ENCODE data around the gene SLC6A6. TPM values are rescaled to one million over a fixed set of nuclear protein-coding genes. Genes with fewer than 3 reads are reported as not detected.
A peak's percentile ranks its signal among the peaks of the same experiment; 100 is the strongest.

The SLC6A6 gene
- total and polyA plus RNA-seq, 2 donors from 2014 or later = 7.1 to 64.0 TPM

DNA sequence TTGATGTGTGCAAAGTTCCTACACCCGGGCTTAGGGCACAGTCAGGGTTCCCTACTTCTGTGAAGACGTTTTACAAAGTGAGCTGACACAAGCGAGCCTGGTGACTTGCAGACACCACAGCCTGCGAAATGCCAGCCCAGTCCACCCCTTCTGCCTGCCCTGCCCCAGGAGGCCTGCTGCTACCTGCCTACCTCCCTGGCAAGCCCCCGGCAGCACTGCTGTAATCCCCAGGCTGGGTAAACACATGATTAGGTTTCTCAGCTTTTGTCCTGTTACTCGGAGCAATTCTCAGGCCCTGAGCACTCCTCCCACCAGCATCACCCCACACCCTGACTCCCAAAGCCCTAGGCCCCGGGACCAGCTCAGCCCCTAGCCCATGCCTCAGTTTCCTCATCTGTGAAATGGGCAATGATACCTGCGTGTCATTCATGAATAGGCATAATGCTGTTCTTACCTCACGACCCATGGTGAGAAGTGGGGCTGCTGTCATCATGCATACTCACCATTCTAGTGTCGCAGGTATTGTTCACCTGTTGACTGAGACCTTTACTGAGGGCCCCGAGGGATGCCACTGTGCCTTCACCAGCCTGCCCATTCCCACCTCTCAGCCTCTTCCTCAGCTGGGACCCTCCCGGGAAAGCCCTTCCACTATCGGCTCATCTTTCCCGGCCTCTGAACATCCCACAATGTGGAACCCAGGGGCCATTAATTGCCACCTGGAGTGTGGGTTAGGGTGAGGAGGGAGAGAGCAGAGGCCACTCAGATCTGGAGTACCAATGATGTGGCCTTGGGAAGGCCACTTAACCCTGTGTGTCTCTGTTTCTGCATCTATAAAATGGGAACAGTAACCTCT is 31.5 kb upstream of the SLC6A6 start:
- Histone ChIP-seq H3K36me3 (ENCODE audit: control insufficient read depth in 2 of 3, insufficient read depth in 3 of 3, low read length in 3 of 3) (no peaks in the 10 kb centered on the region), H3K27ac (ENCODE audit: low read depth in 2 of 2, low read length in 2 of 2) (no peak overlapping the region), H3K27me3 (ENCODE audit: control insufficient read depth, insufficient read depth, low read length) (no peaks in the 10 kb centered on the region), H3K9ac (ENCODE audit: low read length in 3 of 3) (no peak overlapping the region), H3K4me3 (ENCODE audit: low read length in 3 of 3) (no peak overlapping the region), H3K4me1 (ENCODE audit: control insufficient read depth in 2 of 3, insufficient read depth in 2 of 3, low read depth in 1 of 3, low read length in 3 of 3) (peaks cover 0 to 9% (median 4%) of the 10 kb centered on the region in 3 donors), H3K9me3 (ENCODE audit: control insufficient read depth in 2 of 3, insufficient read depth in 1 of 3, low read length in 3 of 3) (no peaks in the 10 kb centered on the region)
- intact Hi-C loops (cut with DNase I) = no loop called here
- FAIRE-seq (no peak), DNase-seq (no peak)
- TF ChIP-seq, protein P1, sequence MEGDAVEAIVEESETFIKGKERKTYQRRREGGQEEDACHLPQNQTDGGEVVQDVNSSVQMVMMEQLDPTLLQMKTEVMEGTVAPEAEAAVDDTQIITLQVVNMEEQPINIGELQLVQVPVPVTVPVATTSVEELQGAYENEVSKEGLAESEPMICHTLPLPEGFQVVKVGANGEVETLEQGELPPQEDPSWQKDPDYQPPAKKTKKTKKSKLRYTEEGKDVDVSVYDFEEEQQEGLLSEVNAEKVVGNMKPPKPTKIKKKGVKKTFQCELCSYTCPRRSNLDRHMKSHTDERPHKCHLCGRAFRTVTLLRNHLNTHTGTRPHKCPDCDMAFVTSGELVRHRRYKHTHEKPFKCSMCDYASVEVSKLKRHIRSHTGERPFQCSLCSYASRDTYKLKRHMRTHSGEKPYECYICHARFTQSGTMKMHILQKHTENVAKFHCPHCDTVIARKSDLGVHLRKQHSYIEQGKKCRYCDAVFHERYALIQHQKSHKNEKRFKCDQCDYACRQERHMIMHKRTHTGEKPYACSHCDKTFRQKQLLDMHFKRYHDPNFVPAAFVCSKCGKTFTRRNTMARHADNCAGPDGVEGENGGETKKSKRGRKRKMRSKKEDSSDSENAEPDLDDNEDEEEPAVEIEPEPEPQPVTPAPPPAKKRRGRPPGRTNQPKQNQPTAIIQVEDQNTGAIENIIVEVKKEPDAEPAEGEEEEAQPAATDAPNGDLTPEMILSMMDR (IDR thresholded peaks at IDR 0.05; ENCODE audit: borderline replicate concordance, extremely low read depth, insufficient read depth) = no peak

DNA sequence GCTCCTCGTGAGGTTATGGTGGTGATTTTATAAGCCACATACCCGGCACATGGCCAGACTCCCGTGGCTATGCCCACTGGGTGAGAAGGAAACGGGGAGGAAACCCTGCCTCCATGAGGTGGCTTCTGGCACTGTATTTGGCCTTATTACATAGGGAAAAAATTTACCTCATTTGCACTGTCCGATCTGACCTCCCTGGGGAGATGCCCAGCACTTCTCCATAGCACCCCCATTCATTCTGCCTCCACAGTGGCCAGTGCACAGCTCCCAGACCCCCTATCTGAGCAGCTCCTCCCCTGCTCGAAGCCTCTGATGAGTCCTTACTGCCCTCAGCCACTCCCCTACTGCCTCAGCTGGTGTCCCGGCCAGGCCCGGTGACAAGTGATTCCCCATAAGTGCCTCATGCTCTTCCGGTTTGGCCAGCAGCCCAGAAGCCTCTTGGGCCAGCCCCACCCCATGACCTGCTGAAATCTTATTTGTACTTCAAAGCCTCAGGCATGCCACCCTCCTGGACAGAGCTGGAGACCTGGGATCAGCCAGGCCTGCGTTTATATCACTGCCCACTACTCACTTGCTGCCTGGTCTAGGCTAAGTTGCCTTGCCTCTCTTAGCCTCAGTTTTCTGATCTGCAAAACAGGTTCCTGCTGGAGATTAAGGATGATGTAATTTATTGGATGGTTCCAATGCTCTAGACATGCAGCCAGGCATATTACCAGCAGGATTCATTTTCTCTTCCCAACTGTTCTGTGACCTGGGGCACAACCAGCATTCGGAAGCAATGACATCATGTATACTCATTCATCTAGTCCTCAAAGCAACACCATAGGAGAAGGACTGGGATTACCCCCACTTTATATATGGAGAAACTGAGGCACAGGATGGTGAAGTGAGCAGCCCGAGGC is 30.6 kb upstream of the SLC6A6 start:
- Histone ChIP-seq H3K4me3 (ENCODE audit: low read length in 3 of 3) (no peak overlapping the region), H3K27ac (ENCODE audit: low read depth in 2 of 2, low read length in 2 of 2) (peak overlapping the region in 1 of 2 donors; percentile 36), H3K36me3 (ENCODE audit: control insufficient read depth in 2 of 3, insufficient read depth in 3 of 3, low read length in 3 of 3) (no peaks in the 10 kb centered on the region), H3K9ac (ENCODE audit: low read length in 3 of 3) (no peak overlapping the region), H3K27me3 (ENCODE audit: control insufficient read depth, insufficient read depth, low read length) (no peaks in the 10 kb centered on the region), H3K9me3 (ENCODE audit: control insufficient read depth in 2 of 3, insufficient read depth in 1 of 3, low read length in 3 of 3) (no peaks in the 10 kb centered on the region), H3K4me1 (ENCODE audit: control insufficient read depth in 2 of 3, insufficient read depth in 2 of 3, low read depth in 1 of 3, low read length in 3 of 3) (peaks cover 0 to 9% (median 4%) of the 10 kb centered on the region in 3 donors)
- TF ChIP-seq, protein P1 (IDR thresholded peaks at IDR 0.05; ENCODE audit: borderline replicate concordance, extremely low read depth, insufficient read depth) = no peak
- FAIRE-seq (no peak), DNase-seq (peak in 3 of 5 donors; percentile 48 to 95 (median 76))
- intact Hi-C loops (cut with DNase I) = no loop called here

DNA sequence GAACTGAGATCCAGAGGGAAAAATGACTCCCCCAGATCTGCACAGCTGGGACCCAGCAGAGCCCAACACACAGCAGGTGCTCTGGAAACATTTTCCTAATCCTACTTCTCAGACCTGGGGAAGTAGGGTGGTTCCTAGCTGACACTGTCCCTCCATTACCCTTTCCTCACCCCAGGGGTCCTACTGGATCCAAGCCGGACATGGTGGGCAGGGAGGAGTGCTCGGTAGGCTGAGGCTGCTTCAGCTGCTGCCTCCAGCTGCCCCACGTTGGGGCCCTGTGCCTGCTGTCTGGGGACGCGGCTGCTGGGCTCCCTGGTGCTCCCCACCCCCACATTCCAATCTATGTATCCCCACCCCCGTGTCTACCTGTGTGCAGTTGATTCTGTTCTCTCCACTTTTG is 29.8 kb upstream of the SLC6A6 start:
- no peaks in the 10 kb centered on the region for H3K9me3 ChIP-seq (ENCODE audit: control insufficient read depth in 2 of 3, insufficient read depth in 1 of 3, low read length in 3 of 3)
- H3K27ac ChIP-seq (ENCODE audit: low read depth in 2 of 2, low read length in 2 of 2) = no peak overlapping the region
- FAIRE-seq (no peak), DNase-seq (no peak)
- no peaks in the 10 kb centered on the region for H3K36me3 ChIP-seq (ENCODE audit: control insufficient read depth in 2 of 3, insufficient read depth in 3 of 3, low read length in 3 of 3)
- no peak overlapping the region for H3K4me3 ChIP-seq (ENCODE audit: low read length in 3 of 3)
- H3K4me1 ChIP-seq (ENCODE audit: control insufficient read depth in 2 of 3, insufficient read depth in 2 of 3, low read depth in 1 of 3, low read length in 3 of 3) = peaks cover 0 to 9% (median 4%) of the 10 kb centered on the region in 3 donors
- intact Hi-C loops (cut with DNase I) = no loop called here
- no peak overlapping the region for H3K9ac ChIP-seq (ENCODE audit: low read length in 3 of 3)
- TF ChIP-seq, protein P1 (IDR thresholded peaks at IDR 0.05; ENCODE audit: borderline replicate concordance, extremely low read depth, insufficient read depth) = no peak
- no peaks in the 10 kb centered on the region for H3K27me3 ChIP-seq (ENCODE audit: control insufficient read depth, insufficient read depth, low read length)

All from kidney (tissue), 14 donors.